ENCODE measurements around the gene ARHGAP31.

DNA sequence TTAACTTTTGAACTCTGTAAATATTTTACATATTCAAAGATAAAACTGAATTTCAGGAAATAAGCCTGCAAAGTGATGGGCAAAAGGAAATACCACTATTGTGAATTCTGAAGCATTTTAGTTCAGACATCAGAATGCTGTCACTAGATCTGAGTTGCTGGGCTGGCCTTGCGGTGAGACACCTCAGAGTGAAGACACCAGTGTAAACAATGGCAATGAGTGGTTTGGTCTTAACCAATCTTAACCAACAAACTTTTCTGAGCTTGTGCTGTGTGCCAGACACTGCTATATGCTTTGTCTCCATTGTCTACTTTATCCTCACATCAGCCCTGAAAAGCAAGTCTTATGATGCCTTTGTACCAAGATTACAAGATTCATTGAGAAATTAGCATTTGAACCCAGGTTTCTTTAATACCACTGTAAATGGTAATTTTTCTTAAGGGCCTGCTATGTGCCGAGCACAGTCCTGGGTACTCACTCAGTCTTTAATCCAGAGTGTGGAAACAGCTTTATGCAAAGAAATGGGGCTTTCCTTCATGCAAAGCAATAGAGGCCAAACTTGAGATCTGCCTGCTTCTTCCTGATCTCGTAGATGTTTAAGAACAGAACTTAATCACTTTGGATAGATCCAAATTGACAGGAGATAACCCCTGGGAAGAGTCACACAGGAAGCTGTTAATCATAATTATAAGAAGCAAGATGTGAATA is 114.2 kb downstream of the ARHGAP31 start:
- TF ChIP-seq, protein P1, sequence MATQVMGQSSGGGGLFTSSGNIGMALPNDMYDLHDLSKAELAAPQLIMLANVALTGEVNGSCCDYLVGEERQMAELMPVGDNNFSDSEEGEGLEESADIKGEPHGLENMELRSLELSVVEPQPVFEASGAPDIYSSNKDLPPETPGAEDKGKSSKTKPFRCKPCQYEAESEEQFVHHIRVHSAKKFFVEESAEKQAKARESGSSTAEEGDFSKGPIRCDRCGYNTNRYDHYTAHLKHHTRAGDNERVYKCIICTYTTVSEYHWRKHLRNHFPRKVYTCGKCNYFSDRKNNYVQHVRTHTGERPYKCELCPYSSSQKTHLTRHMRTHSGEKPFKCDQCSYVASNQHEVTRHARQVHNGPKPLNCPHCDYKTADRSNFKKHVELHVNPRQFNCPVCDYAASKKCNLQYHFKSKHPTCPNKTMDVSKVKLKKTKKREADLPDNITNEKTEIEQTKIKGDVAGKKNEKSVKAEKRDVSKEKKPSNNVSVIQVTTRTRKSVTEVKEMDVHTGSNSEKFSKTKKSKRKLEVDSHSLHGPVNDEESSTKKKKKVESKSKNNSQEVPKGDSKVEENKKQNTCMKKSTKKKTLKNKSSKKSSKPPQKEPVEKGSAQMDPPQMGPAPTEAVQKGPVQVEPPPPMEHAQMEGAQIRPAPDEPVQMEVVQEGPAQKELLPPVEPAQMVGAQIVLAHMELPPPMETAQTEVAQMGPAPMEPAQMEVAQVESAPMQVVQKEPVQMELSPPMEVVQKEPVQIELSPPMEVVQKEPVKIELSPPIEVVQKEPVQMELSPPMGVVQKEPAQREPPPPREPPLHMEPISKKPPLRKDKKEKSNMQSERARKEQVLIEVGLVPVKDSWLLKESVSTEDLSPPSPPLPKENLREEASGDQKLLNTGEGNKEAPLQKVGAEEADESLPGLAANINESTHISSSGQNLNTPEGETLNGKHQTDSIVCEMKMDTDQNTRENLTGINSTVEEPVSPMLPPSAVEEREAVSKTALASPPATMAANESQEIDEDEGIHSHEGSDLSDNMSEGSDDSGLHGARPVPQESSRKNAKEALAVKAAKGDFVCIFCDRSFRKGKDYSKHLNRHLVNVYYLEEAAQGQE (IDR thresholded peaks at IDR 0.05; ENCODE audit: borderline replicate concordance), result no peak
- TF ChIP-seq EP300 (conservative IDR thresholded peaks at IDR 0.05; ENCODE audit: poor library complexity, severe bottlenecking) (no peak), EZH2 (IDR thresholded peaks at IDR 0.05; ENCODE audit: borderline replicate concordance, insufficient read depth, low read length, poor library complexity, severe bottlenecking) (no peak), TAF1 (IDR thresholded peaks at IDR 0.05; ENCODE audit: low read depth) (no peak), SMC3 (conservative IDR thresholded peaks at IDR 0.05; ENCODE audit: poor library complexity) (no peak), RAD21 (conservative IDR thresholded peaks at IDR 0.05) (no peak), POLR2AphosphoS5 (IDR thresholded peaks at IDR 0.05) (no peak)
- TF ChIP-seq, protein P2, sequence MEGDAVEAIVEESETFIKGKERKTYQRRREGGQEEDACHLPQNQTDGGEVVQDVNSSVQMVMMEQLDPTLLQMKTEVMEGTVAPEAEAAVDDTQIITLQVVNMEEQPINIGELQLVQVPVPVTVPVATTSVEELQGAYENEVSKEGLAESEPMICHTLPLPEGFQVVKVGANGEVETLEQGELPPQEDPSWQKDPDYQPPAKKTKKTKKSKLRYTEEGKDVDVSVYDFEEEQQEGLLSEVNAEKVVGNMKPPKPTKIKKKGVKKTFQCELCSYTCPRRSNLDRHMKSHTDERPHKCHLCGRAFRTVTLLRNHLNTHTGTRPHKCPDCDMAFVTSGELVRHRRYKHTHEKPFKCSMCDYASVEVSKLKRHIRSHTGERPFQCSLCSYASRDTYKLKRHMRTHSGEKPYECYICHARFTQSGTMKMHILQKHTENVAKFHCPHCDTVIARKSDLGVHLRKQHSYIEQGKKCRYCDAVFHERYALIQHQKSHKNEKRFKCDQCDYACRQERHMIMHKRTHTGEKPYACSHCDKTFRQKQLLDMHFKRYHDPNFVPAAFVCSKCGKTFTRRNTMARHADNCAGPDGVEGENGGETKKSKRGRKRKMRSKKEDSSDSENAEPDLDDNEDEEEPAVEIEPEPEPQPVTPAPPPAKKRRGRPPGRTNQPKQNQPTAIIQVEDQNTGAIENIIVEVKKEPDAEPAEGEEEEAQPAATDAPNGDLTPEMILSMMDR (IDR thresholded peaks at IDR 0.05; ENCODE audit: poor library complexity, severe bottlenecking), result no peak

Data from neural cell (in vitro differentiated cells).